ENCODE data around the gene TRIO. TPM values are rescaled to one million over a fixed set of nuclear protein-coding genes. Genes with fewer than 3 reads are reported as not detected.

TRIO gene
- total RNA-seq, 1 experiment from 2014 or later = 99.8 TPM

DNA sequence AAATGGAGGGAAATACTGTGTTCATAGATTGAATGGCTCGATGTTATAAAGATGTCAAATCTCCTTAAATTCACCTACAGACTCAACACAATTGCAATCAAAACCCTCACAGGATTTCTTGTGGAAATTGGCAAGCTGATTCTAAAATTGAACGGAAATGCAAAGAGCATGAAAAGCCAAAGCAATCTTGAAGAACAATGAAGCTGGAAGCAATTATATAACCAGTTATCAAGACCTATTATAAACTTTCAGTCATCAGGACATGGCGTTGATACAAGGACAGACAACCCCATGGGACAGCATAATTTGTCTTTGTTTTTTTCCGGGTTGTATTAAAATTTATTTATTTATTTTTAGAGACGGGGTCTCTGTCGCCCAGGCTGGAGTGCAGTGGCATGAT, 385.0 kb downstream of the TRIO start:
- POLR2A ChIA-PET (ENCODE audit: low non-redundant PET) = no interaction called here
- no peaks in the 10 kb centered on the region for H3K36me3 ChIP-seq (ENCODE audit: insufficient read depth, low read length, poor library complexity, severe bottlenecking)
- no peak overlapping the region for H3K4me3 ChIP-seq (ENCODE audit: low read depth, low read length, poor library complexity, severe bottlenecking)
- CTCF ChIA-PET = no interaction called here
- no TSS peak for BruUV-seq (replicated peaks)
- no peaks in the 10 kb centered on the region for H3K27me3 ChIP-seq (replicated peaks; ENCODE audit: insufficient read depth, low read depth, low read length, poor library complexity)
- intact Hi-C loops (cut with micrococcal nuclease; ENCODE audit: unreplicated experiment) = no loop called here
- no peak overlapping the region for H3K27ac ChIP-seq (ENCODE audit: low read depth, low read length, poor library complexity, severe bottlenecking)
- DNase-seq (ENCODE audit: low spot score) = peak; percentile 11
- H3K9me3 ChIP-seq (ENCODE audit: low read depth, low read length, poor library complexity, severe bottlenecking) = no peaks in the 10 kb centered on the region
- no peak for TF ChIP-seq EZH2 (IDR thresholded peaks at IDR 0.05; ENCODE audit: borderline replicate concordance, low read depth, low read length, poor library complexity, severe bottlenecking)
- TF ChIP-seq, protein P1, sequence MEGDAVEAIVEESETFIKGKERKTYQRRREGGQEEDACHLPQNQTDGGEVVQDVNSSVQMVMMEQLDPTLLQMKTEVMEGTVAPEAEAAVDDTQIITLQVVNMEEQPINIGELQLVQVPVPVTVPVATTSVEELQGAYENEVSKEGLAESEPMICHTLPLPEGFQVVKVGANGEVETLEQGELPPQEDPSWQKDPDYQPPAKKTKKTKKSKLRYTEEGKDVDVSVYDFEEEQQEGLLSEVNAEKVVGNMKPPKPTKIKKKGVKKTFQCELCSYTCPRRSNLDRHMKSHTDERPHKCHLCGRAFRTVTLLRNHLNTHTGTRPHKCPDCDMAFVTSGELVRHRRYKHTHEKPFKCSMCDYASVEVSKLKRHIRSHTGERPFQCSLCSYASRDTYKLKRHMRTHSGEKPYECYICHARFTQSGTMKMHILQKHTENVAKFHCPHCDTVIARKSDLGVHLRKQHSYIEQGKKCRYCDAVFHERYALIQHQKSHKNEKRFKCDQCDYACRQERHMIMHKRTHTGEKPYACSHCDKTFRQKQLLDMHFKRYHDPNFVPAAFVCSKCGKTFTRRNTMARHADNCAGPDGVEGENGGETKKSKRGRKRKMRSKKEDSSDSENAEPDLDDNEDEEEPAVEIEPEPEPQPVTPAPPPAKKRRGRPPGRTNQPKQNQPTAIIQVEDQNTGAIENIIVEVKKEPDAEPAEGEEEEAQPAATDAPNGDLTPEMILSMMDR (conservative IDR thresholded peaks at IDR 0.05; ENCODE audit: low read depth, low read length) = no peak
- no peaks in the 10 kb centered on the region for H3K4me1 ChIP-seq (ENCODE audit: insufficient read depth, low read length, poor library complexity, severe bottlenecking)

DNA sequence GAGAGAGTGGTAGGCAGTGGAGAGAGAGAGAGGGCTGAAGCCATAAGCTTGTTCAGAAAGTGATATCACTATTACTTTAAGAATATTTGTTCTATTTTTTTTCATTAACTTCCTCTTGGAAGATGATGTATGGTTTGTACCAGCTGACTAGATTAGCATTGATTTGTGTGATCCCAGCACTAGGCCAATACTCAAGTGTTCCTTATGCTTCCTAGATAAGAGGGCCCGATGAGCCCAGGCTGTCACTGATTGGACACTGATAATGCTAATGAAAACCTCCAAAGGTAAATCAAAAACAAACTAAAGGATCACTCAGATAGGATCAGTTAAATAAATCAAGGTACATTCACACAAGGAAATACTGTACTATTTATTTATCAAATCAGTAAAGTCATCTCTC, 385.8 kb downstream of the TRIO start:
- no peaks in the 10 kb centered on the region for H3K4me1 ChIP-seq (ENCODE audit: insufficient read depth, low read length, poor library complexity, severe bottlenecking)
- H3K9me3 ChIP-seq (ENCODE audit: low read depth, low read length, poor library complexity, severe bottlenecking) = no peaks in the 10 kb centered on the region
- H3K27ac ChIP-seq (ENCODE audit: low read depth, low read length, poor library complexity, severe bottlenecking) = no peak overlapping the region
- BruUV-seq (replicated peaks) = no TSS peak
- intact Hi-C loops (cut with micrococcal nuclease; ENCODE audit: unreplicated experiment) = no loop called here
- no peaks in the 10 kb centered on the region for H3K36me3 ChIP-seq (ENCODE audit: insufficient read depth, low read length, poor library complexity, severe bottlenecking)
- no peak overlapping the region for H3K4me3 ChIP-seq (ENCODE audit: low read depth, low read length, poor library complexity, severe bottlenecking)
- CTCF ChIA-PET = no interaction called here
- DNase-seq (ENCODE audit: low spot score) = no peak
- no peaks in the 10 kb centered on the region for H3K27me3 ChIP-seq (replicated peaks; ENCODE audit: insufficient read depth, low read depth, low read length, poor library complexity)
- POLR2A ChIA-PET (ENCODE audit: low non-redundant PET) = no interaction called here
- no peak for TF ChIP-seq EZH2 (IDR thresholded peaks at IDR 0.05; ENCODE audit: borderline replicate concordance, low read depth, low read length, poor library complexity, severe bottlenecking)
- TF ChIP-seq, protein P1 (conservative IDR thresholded peaks at IDR 0.05; ENCODE audit: low read depth, low read length) = no peak

DNA sequence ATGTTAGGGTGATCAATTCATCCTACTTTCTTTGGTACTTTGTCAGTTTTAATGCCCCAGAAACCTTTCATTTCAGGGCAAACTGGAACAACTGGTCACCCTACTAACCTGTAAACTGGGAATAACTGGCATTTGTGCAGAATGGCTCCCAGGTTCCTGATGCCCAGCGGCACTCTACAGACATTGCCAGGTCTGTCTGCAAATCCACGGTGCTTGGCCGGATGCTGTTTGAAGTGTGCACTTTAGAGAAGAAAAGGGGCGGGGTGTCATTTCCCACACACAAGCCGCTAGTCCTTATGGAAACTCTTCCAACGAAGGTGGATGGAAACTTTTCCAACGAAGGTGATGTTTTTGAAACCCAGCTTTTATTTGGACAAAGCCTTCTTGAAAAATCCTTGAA, 388.5 kb downstream of the TRIO start:
- ChIA-PET CTCF (no interaction called here), POLR2A (ENCODE audit: low non-redundant PET) (no interaction called here)
- no peak for TF ChIP-seq EZH2 (IDR thresholded peaks at IDR 0.05; ENCODE audit: borderline replicate concordance, low read depth, low read length, poor library complexity, severe bottlenecking)
- TF ChIP-seq, protein P1 (conservative IDR thresholded peaks at IDR 0.05; ENCODE audit: low read depth, low read length) = no peak
- Histone ChIP-seq H3K27me3 (replicated peaks; ENCODE audit: insufficient read depth, low read depth, low read length, poor library complexity) (no peaks in the 10 kb centered on the region), H3K4me1 (ENCODE audit: insufficient read depth, low read length, poor library complexity, severe bottlenecking) (no peaks in the 10 kb centered on the region), H3K4me3 (ENCODE audit: low read depth, low read length, poor library complexity, severe bottlenecking) (no peak overlapping the region), H3K27ac (ENCODE audit: low read depth, low read length, poor library complexity, severe bottlenecking) (no peak overlapping the region), H3K9me3 (ENCODE audit: low read depth, low read length, poor library complexity, severe bottlenecking) (no peaks in the 10 kb centered on the region), H3K36me3 (ENCODE audit: insufficient read depth, low read length, poor library complexity, severe bottlenecking) (no peaks in the 10 kb centered on the region)
- BruUV-seq (replicated peaks) = no TSS peak
- DNase-seq (ENCODE audit: low spot score) = no peak
- intact Hi-C loops (cut with micrococcal nuclease; ENCODE audit: unreplicated experiment) = no loop called here

Measured in A673 (cell line).